HepG2 (cell line): ENCODE measurements around the gene TENT5A. TPM values are rescaled to one million over a fixed set of nuclear protein-coding genes. Genes with fewer than 3 reads are reported as not detected.

Experiments used
- AHR ChIP-seq: IDR thresholded peaks from 2 replicates; pipeline ENCODE4 v1.6.1; 2018; ENCODE audit warnings: missing genetic modification reagents, missing compliant biosample characterization
- FOXO1 ChIP-seq: sonication (generic); formaldehyde crosslinking; IDR thresholded peaks from 2 replicates; pipeline ENCODE4 v1.4.0; 2020; ENCODE audit warnings: missing genetic modification reagents
- MTA3 ChIP-seq: sonication (generic); formaldehyde crosslinking; IDR thresholded peaks from 2 replicates; pipeline ENCODE4 v1.4.0; 2020; ENCODE audit warnings: missing genetic modification reagents
- PAWR ChIP-seq: sonication (generic); formaldehyde crosslinking; IDR thresholded peaks from 2 replicates; pipeline ENCODE4 v1.4.0; 2020; ENCODE audit warnings: missing genetic modification reagents, mild to moderate bottlenecking, borderline replicate concordance
- RBAK ChIP-seq: sonication (generic); formaldehyde crosslinking; IDR thresholded peaks from 2 replicates; pipeline ENCODE4 v1.5.1; 2020; ENCODE audit warnings: mild to moderate bottlenecking, missing genetic modification reagents
- SP140L ChIP-seq: sonication (generic); formaldehyde crosslinking; IDR thresholded peaks from 2 replicates; pipeline ENCODE4 v1.4.0; 2020; ENCODE audit warnings: missing genetic modification reagents, borderline replicate concordance
- SUZ12 ChIP-seq: fragments of 150-350 bp; IDR thresholded peaks from 2 replicates; pipeline ENCODE4 v1.6.1; 2014; ENCODE audit warnings: low read depth, low read length
- TCF12 ChIP-seq, 2 experiments: fragments of 450-650 bp in 1 of 2; sonication (generic) in 1 of 2; formaldehyde crosslinking in 1 of 2; IDR thresholded peaks; 2 replicates each; pipeline versions ENCODE4 v1.6.1 to v1.8.0; 2017 to 2022; ENCODE audit warnings: antibody characterized with exemption in 1 of 2, mild to moderate bottlenecking in 1 of 2, missing genetic modification reagents in 1 of 2, moderate library complexity in 1 of 2
- TOE1 ChIP-seq: sonication (generic); formaldehyde crosslinking; IDR thresholded peaks from 2 replicates; pipeline ENCODE4 v1.4.0; 2020; ENCODE audit warnings: mild to moderate bottlenecking, missing genetic modification reagents
- XBP1 ChIP-seq: sonication (generic); formaldehyde crosslinking; IDR thresholded peaks from 2 replicates; pipeline ENCODE4 v1.5.0; 2020; ENCODE audit warnings: missing genetic modification reagents
- ZFP41 ChIP-seq: sonication (generic); formaldehyde crosslinking; IDR thresholded peaks from 2 replicates; pipeline ENCODE4 v1.4.0; 2020; ENCODE audit warnings: mild to moderate bottlenecking, missing genetic modification reagents, borderline replicate concordance
- ZMAT3 ChIP-seq: sonication (generic); formaldehyde crosslinking; conservative IDR thresholded peaks from 2 replicates; pipeline ENCODE4 v1.7.0; 2021; ENCODE audit warnings: missing genetic modification reagents
- ZNF101 ChIP-seq: sonication (generic); formaldehyde crosslinking; IDR thresholded peaks from 2 replicates; pipeline ENCODE4 v1.4.0; 2020; ENCODE audit warnings: mild to moderate bottlenecking, low read depth, missing genetic modification reagents, borderline replicate concordance
- ZNF143 ChIP-seq: sonication (generic); formaldehyde crosslinking; IDR thresholded peaks from 2 replicates; pipeline ENCODE4 v1.4.0; 2020; ENCODE audit warnings: missing genetic modification reagents
- ZNF382 ChIP-seq: sonication (generic); formaldehyde crosslinking; IDR thresholded peaks from 2 replicates; pipeline ENCODE4 v1.5.0; 2020; ENCODE audit warnings: missing genetic modification reagents, mild to moderate bottlenecking, borderline replicate concordance
- ZNF569 ChIP-seq: sonication (generic); formaldehyde crosslinking; IDR thresholded peaks from 2 replicates; pipeline ENCODE4 v1.5.0; 2020; ENCODE audit warnings: mild to moderate bottlenecking, missing genetic modification reagents, moderate library complexity, borderline replicate concordance
- ZNF644 ChIP-seq: IDR thresholded peaks from 2 replicates; pipeline ENCODE4 v1.6.1; 2016; ENCODE audit warnings: low read depth
- ZNF709 ChIP-seq: sonication (generic); formaldehyde crosslinking; IDR thresholded peaks from 2 replicates; pipeline ENCODE4 v1.5.0; 2020; ENCODE audit warnings: mild to moderate bottlenecking, missing genetic modification reagents
- polyA plus RNA-seq, 8 experiments: library from polyadenylated mRNA; depleted of rRNA in 3 of 8; stranded (reverse) in 7 of 8; unstranded in 1 of 8; fragments of >200 nt; fragmentation: Illumina TruSeq in 4 of 8; extraction: Trizol in 4 of 8; gene quantifications; 2 replicates each; pipeline versions ENCODE4 v1.2.1 to v1.2.3, GENCODE V29; 2011 to 2016; ENCODE audit warnings: low read depth in 4 of 8, missing spikeins in 1 of 8, mixed read lengths in 1 of 8; ENCODE audit not compliant: insufficient read depth in 1 of 8
- total RNA-seq, 5 experiments: library from RNA; depleted of rRNA; stranded (reverse); fragments of >200 nt; fragmentation: Illumina TruSeq; extraction: Trizol; gene quantifications; 2 replicates each; pipeline ENCODE4 v1.2.3, GENCODE V29; 2016; ENCODE audit warnings: low read depth in 1 of 5
- TF ChIP-seq, protein P1 (sequence below): sonication (generic); formaldehyde crosslinking; IDR thresholded peaks from 2 replicates; pipeline ENCODE4 v1.8.0; 2022; ENCODE audit warnings: missing genetic modification reagents, mild to moderate bottlenecking, borderline replicate concordance
- TF ChIP-seq, protein P2 (sequence below): fragments of 450-650 bp; IDR thresholded peaks from 2 replicates; pipeline ENCODE4 v1.6.1; 2017
- TF ChIP-seq, protein P3 (sequence below): sonication (generic); formaldehyde crosslinking; IDR thresholded peaks from 2 replicates; pipeline ENCODE4 v1.8.0; 2022; ENCODE audit warnings: missing genetic modification reagents, mild to moderate bottlenecking, inconsistent platforms, borderline replicate concordance
- TF ChIP-seq, protein P4 (sequence below): sonication (generic); formaldehyde crosslinking; IDR thresholded peaks from 2 replicates; pipeline ENCODE4 v1.5.1; 2020; ENCODE audit warnings: mild to moderate bottlenecking, missing genetic modification reagents, borderline replicate concordance

TENT5A gene
- total and polyA plus RNA-seq, 2 of the 13 experiments (the other 11 are each of a cell fraction or from before 2014, with no cell fraction given), result 8.0 to 13.8 TPM

- peak; percentile 44; the same call in 1 of the 2 replicates for TF ChIP-seq AHR (CRISPR knock-in tag)
- TF ChIP-seq, protein P1, sequence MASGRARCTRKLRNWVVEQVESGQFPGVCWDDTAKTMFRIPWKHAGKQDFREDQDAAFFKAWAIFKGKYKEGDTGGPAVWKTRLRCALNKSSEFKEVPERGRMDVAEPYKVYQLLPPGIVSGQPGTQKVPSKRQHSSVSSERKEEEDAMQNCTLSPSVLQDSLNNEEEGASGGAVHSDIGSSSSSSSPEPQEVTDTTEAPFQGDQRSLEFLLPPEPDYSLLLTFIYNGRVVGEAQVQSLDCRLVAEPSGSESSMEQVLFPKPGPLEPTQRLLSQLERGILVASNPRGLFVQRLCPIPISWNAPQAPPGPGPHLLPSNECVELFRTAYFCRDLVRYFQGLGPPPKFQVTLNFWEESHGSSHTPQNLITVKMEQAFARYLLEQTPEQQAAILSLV (CRISPR knock-in tag), result no peak; the same call in 1 of the 2 replicates
- TF ChIP-seq TCF12 (IDR thresholded peaks at IDR 0.05), result no peak
- TF ChIP-seq TCF12 (CRISPR knock-in tag; IDR thresholded peaks at IDR 0.05), result no peak
- TF ChIP-seq, protein P2, sequence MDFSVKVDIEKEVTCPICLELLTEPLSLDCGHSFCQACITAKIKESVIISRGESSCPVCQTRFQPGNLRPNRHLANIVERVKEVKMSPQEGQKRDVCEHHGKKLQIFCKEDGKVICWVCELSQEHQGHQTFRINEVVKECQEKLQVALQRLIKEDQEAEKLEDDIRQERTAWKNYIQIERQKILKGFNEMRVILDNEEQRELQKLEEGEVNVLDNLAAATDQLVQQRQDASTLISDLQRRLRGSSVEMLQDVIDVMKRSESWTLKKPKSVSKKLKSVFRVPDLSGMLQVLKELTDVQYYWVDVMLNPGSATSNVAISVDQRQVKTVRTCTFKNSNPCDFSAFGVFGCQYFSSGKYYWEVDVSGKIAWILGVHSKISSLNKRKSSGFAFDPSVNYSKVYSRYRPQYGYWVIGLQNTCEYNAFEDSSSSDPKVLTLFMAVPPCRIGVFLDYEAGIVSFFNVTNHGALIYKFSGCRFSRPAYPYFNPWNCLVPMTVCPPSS, result no peak
- no peak for TF ChIP-seq FOXO1 (CRISPR knock-in tag)
- TF ChIP-seq ZFP41, result no peak
- no peak for TF ChIP-seq ZNF101 (CRISPR knock-in tag)
- peak; percentile 52; the same call in 1 of the 2 replicates for TF ChIP-seq ZNF143 (CRISPR knock-in tag)
- no peak; the same call in 1 of the 2 replicates for TF ChIP-seq TOE1
- no peak for TF ChIP-seq SUZ12
- peak; percentile 95 for TF ChIP-seq ZNF709 (CRISPR knock-in tag)
- peak; percentile 83; the same call in 1 of the 2 replicates for TF ChIP-seq ZNF569
- TF ChIP-seq, protein P3, sequence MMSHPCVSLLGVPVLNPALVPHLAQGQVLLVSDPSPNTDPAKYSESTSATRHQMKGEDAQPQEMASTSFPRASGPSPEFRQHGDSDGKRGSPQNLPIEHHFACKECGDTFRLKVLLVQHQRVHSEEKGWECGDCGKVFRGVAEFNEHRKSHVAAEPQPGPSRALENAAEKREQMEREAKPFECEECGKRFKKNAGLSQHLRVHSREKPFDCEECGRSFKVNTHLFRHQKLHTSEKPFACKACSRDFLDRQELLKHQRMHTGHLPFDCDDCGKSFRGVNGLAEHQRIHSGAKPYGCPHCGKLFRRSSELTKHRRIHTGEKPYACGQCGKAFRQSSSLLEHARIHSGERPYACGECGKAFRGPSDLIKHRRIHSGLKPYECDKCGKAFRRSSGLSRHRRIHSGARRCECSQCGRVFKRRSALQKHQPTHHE, result 0 out of 2 replicates have a peak, but pooled peaks have one; percentile 56
- no peak; the same call in 1 of the 2 replicates for TF ChIP-seq ZMAT3 (CRISPR knock-in tag)
- TF ChIP-seq PAWR, result 0 out of 2 replicates have a peak, but pooled peaks have one; percentile 51
- TF ChIP-seq ZNF644 (CRISPR knock-in tag), result no peak
- peak; percentile 70; the same call in 1 of the 2 replicates for TF ChIP-seq XBP1
- TF ChIP-seq, protein P4, sequence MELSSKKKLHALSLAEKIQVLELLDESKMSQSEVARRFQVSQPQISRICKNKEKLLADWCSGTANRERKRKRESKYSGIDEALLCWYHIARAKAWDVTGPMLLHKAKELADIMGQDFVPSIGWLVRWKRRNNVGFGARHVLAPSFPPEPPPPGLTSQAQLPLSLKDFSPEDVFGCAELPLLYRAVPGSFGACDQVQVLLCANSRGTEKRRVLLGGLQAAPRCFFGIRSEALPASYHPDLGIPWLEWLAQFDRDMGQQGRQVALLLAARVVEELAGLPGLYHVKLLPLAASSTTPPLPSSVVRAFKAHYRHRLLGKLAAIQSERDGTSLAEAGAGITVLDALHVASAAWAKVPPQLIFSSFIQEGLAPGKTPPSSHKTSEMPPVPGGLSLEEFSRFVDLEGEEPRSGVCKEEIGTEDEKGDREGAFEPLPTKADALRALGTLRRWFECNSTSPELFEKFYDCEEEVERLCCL (CRISPR knock-in tag), result no peak
- TF ChIP-seq MTA3 (CRISPR knock-in tag), result no peak
- TF ChIP-seq ZNF382 (CRISPR knock-in tag), result no peak
- TF ChIP-seq RBAK (CRISPR knock-in tag), result no peak
- no peak for TF ChIP-seq SP140L
Measured at GRCh38 chr6:81752921-81753710, 635 bp upstream of the TENT5A start (continued).
